GM21515 (cell line): ENCODE measurements around the gene RNF166.

Experiments used
- ATAC-seq: cut with Tn5 transposase; IDR thresholded peaks from one replicate; pipeline ENCODE4 v1.9.1; 2021; ENCODE audit not compliant: unreplicated experiment

The RNF166 gene, protein sequence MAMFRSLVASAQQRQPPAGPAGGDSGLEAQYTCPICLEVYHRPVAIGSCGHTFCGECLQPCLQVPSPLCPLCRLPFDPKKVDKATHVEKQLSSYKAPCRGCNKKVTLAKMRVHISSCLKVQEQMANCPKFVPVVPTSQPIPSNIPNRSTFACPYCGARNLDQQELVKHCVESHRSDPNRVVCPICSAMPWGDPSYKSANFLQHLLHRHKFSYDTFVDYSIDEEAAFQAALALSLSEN

DNA sequence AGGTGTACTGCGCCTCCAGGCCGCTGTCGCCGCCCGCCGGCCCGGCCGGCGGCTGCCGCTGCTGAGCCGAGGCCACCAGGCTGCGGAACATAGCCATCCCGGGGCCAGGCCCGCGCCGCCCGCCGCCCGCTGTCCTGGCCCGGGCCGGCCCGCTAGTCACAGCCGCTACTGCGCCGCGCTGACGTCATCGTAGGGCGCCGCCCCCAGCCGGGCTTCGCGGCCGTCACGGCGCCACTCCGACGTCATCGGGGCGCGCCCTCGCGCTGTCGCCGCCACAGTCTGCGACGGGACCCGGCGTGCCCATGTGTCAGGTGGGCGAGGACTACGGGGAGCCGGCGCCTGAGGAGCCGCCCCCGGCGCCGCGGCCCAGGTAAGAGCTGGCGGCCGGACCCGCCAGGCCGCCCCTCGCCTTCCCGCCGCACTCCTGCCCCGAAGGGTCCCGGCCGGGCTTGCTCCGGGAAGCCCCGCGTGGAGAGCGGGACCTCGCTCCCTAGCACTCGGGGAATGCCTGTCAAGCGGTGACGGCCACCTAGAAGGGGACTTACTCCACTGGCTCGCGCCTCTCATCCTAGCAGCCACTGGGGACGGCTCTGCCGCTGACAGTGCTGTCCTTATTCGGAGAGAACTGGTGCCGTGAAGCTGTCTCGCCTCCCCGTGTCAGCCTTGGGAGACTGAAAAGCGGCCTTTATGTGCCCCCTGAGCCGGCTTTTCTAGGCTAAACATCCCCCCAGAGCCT lies at the start of gene RNF166, which contains the start of gene CTU2:
Gene RNF166 (minus strand): TSS at position 180 of the 736 bp plus-strand sequence. CDS start 83 bp downstream, at position 97.
Gene CTU2 (plus strand): TSS at position 275 of the 736 bp plus-strand sequence. CDS start 28 bp downstream, at position 303.
- ATAC-seq, result peak; percentile 61

DNA sequence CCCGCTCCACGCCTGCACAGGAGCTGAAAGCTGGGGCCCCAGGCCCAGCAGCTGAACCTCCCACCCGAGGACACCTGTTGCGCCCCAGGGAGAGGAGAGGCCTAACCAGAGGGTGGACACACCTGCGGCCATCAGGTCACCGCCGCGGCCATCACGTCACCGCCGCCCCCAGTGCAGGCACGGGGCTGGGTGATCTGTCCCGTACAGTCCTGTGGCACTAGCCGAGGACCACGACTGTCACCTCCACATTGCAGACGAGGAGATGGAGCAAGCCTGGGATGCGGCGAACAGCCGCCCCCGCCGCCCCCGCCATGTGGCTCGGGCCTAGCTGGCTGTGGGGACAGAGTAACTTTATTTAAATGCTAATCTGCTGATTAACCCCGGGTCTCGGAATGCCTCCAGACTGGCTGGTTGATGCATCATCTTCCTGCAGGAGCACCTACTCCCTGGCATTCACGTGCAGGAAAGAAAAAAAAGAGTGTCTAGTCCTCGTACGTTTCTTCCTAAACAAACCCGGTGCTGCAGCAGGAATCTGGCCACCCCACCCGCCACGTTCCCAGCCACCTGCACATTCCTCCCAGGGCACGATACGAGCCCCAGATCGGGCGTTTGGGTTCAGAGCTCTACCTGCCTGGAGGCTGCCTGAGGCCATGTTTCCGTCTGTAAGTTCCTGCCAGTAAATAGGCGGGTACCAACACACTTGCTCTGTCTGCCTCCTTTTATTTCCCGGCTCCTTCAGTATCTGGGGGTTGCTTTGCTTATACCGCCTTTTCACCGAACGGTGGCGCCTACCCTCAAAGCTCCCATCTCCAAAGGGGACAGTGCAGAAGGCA lies 48.9 kb upstream of the RNF166 start:
- no peak for ATAC-seq

DNA sequence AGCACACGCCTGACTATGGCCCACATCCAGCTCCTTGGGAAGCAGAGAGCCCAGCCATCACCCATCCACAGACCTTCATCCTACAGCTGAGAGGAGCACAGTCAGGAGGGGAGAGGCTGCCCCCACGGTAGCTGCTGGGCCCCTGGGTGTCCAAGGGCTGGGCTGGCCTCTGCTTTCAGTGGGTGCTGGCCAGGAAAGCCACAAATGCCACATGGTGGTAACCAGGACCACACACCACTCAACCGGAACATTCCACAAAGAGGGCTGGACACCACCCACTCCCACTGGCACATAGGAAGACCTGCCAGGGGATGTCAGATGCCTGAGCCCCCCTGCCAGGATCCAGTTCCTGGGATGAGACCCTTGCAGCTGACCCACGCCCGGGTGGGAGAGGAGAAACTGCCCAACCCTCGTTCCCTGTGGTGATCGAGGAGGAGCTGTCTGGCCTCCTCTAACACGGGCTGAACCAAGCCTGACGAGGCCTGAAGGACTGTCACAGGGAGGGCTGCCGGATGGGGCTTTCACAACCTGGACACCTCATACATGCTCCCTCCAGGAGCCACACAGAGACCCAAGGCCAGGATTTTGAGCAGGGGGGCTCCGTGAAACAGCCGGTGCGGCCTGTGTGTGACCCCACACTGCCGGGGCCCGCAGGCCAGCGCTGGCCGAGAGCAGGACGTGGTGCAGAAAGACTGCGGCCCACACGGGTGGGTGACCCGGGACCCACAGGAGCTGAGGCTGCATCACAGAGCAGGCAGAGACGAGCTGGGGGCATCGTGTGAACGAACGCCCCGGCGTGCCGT lies 48.1 kb upstream of the RNF166 start:
- ATAC-seq, result no peak

DNA sequence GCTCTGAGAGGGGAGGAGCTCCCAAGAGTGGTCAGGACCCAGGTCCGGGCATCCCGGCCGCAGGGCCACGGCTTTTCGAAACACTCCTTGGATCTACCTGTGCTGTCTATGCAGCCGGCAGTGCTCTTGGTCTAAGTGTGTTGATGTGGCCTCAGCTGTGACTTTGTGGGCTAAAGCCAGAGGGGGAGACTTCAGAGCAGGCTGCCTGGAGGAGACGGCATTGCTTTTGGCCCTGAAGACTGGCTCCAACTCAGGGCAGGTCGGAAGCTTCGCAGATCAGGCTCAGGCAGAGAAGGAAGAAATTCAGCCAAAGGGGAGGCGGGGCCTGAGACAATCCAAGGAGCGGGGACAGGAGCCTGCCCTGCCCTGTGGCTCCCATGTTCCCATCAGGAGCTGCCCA lies 47.4 kb upstream of the RNF166 start:
- ATAC-seq, result no peak

DNA sequence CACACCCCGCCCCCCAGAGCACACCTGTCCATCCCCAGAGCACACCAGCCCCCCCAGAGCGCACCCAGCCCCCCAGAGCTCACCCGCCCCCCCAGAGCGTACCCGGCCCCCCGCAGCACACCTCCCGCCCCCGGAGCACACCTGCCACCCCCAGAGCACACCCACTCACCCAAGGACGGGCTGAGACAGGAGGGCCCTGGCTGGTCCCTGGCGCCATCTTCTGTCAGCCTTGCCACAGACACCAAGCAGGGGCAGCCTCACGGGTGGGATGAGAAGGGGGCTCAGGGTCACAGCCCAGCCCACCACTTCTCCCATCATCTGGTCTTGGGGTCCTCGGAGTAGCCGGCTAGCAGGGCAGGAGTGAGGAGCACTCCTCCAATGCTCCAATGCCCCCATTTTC lies 47.0 kb upstream of the RNF166 start:
- ATAC-seq, result no peak

DNA sequence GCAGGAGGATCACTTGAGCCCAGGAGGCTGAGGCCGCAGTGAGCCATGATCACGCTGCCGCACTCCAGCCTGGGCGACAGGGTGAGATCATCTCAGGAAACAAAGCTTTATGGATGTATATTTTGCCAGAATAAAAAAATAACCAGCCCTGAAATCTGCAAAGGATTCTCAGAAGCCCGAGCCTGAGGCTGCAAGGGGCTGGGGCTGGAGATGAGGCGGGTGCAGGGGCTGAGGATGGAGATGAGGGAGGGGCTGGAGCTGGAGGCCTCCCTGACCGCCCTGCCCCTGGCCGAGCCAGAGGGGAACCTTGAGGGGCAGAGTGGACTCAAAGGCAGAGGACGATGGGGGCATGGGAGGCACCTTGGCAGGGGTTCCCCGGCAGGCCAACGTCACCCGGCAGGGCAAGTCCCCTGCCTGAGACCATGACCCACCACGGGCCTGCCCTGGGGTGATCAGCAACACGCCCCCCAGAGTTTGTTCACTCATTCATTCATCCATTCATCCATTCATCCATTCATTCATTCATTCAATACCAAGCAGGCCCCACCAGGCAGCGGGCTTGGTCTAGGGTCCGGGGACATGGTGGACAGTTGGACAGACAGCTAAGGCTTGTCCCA lies 46.3 kb upstream of the RNF166 start:
- no peak for ATAC-seq

DNA sequence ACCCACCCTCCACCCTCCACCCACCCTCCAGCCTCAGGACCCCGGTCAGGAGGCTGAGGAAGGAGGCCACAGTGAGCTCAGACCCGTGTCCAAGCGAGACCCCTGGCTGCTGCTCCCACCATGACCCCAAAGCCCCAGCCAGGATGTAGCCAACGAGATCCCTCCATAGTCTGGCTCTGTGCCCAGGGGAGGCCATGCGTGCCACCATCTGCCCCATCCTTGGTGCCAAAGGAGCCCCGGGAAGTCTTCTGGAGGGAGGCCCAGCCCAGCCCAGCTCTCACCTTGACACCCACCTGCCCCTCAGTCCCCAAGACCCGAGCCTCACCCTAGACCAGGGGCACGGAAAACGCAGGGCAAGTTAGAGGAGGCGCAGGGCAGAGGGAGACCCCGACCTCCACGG lies 44.6 kb upstream of the RNF166 start:
- no peak for ATAC-seq

DNA sequence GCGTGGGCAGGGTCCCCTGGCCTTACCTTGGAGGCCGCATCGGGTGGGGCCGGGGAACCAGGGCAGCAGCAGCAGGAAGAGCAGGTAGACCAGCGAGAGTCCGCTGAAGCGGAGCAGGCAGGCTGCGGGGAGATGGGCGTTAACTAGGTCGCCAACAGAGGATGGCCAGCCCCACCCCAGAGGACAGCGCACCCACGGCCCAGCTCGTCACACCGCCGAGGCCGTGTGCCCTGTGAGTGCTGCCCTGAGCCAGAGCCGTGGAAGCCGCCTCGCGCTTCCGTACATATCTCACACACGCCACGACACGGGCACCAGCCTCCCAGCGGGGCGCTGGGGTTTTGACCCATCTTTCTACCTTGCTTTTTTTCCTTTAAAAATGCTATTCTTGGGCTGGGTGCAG lies 43.1 kb upstream of the RNF166 start:
- ATAC-seq, result no peak

DNA sequence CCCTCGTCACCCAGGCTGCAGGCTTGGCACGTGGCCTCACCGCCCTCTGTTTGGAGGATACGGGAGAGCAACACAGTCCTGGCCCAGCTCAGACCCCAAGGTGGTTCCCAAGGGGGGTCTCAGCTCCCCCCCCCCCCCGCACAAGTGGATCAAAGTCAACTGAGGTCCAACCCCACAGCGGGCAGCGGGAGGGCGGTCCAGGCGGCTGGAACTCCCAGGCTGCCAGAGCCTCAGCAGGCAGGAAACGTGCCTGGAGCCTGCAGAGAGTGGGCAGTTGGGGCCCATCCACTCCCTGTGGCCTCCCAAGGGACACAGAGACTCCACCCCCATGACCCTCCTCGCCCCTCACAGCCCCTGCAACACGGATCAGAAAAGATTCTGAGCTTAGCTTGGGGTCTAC lies 42.2 kb upstream of the RNF166 start:
- no peak for ATAC-seq

DNA sequence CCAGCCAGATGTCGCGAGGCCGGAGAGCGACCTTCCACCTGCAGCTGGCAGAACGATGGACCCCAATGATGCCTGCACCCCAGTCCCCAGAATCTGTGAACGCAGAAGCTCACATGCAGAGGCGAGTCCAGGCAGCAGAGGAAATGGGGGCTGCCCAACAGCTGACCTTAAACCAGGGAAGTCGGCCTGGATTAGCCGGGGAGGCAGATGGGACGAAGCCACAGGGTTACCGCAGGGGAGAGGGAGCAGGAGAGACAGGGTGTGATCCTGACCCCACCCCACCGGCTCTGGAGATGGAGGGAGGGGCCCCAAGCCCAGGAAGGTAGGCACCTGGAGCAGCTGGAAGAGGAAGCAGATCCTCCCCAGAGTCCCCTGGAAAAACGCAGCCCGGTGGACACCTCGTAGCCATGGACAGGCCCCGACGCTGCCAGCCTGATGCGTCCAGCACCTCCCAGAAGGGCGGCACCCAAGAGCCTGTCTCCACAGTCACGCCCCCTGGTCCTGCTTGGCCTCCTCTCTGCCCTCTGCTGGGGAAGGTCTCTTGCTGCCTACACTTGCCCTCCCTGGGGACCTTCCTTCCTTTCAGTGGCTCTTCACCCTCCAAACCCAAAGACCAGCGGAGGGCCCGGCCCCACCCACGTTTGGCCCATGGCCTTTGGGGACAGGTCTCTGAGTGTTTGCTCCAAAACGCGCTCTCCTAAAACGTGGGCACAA lies 41.5 kb upstream of the RNF166 start:
- ATAC-seq, result no peak

DNA sequence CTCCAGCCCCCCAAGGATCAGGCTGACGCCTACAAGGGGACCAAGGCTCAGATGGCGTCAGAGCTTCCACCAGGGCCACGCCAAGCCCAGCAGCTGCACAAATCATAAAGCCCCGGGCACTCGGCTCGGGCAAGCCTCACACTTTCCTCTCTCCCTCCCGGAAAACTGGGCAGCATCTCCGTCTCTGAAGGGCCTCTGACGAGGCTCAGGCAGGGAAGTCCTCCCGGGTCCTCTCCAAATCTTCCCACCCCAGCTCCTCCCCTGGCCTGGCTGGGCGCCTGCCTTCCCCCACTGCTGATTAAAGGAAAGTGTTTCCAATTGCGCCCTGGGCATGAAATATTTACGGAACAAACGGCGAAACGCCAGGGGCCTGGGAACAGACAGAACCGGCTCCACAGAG lies 40.3 kb upstream of the RNF166 start:
- ATAC-seq, result no peak

DNA sequence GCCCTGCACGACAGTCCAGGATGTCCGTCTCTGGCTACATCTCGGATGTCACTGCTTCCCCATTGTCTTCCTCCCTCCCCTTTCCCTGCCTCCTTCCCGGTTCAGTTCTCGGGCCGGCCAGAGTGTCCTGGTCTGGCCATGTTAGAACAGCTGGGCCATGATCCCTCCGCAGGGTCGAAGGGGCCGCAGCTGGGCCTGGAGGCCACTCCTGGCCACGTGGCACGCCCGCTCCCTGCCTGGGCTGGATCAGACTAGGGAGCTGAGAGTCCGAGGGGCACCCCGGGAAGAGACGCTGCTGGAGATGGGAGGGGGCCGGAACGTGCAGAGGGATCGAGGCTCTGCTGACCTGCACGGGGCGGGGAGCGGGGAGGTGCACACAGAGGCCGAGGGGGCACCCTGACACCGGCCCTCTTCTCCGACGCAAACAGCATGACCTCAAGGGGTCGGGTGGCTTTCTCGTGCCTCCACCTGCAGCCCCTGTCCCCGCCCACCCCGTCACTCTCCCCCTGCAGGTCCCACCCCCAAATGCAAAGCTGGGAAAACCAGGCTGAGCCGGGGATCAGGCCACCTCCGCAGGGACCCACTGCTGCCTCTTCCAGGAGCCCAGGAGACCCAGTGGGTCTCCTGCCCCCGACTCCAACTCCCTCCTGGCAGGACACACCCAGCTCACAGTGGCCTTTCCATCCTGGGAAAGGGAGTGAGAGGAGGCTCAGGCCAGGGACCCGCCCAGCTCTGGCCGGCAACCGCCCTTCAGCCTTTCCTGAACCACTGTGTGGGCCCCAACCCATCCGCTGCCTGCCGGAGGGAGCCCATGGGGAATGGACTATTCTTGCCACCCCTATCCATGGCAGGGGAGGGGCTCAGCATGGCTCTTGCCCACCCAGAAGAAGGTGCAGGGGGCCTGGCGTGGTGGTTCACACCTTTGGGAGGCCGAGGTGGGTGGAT lies 38.6 kb upstream of the RNF166 start:
- ATAC-seq, result no peak

DNA sequence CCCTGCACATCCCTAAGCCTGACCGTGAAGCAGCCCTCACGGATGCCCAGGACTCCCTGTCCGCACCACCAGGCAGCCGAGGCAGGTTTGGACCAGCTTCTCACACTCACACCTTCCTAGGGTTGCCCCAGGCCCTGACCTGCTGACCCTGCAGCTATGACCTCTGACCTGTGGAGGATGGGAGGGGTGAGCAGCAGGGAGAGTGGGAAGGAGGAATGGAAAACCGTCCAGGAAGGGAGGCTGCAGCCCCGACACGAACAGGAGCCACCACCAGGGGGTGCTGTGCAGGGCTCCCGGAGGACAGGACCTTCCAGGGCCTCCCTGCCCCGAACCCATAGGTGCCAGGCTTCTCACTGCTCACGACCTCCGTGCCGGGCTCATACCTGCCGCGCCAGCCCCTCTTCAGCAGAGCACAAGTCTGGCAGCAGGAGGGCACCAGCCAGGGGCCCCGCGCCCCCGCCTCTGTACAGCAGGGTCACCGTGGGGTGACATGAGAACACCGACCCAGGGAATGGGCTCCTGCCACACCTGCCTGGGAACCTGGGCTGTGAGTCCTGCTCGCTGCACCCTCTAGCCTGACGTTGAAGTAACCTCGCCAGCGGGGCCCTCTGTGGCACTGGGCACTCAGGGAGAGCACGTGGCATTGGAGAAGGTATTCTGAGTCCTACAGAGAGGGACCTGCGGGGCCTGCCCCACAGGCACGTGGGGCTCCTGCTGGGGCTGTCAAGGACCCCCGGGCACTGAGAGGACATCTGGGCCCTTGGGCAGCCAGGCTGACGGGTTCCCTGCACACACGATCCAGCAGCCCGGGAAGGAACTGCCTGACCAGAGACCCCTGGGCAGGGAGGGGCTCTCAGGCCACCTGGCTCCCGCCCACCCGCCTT lies 37.7 kb upstream of the RNF166 start:
- no peak for ATAC-seq

DNA sequence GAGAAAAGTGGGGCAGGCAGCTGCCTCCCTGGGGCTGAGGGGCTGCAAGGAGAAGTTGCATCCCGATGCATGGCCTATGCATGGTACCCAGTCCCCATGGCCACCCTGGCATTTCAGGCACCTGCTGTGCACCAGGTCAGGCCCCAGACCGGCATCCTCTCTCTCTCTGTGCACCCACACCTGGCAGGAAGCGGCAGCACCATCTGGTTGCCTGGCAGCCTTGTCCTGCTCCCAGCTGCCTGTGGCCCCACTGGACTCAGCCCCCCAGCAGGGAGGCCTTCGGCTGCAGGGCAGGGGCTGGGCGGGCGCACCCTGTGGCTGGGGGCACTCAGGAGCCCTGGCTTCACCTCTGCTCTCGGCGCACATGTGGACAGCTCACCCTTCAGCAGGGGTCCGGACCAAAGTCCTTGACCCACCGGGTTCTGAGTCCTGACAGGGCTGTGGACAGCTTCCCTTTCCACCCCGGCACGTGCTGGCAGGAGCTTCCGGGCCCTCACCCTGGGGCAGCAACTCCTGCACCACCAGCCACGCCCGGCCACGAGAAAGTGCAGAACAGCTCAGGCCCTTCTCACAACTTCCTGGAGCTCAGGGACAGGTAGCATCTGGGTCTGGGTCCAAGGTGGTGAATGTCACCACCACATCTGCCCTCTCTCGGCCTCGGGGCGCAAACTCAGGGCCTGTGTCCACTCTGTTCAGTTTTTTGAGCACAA lies 36.8 kb upstream of the RNF166 start:
- no peak for ATAC-seq

DNA sequence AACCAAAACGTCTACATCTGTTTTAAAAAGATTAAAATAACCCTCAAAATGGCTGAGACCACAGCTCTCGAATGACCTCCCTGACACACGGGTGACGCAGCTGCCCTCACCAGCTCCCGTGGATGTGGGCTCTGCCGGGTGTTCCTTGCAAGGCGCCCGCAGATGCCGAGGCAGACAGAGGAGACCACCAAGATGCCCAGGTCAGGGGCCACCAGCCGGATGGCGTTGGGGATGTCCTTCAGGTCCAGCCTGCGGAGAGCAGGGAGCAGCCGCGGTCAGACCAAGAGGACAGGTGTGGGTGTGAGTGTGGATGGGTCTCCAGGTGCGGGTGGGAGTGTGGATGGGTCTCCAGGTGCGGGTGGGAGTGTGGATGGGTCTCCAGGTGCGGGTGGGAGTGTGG lies 35.2 kb upstream of the RNF166 start:
- no peak for ATAC-seq

DNA sequence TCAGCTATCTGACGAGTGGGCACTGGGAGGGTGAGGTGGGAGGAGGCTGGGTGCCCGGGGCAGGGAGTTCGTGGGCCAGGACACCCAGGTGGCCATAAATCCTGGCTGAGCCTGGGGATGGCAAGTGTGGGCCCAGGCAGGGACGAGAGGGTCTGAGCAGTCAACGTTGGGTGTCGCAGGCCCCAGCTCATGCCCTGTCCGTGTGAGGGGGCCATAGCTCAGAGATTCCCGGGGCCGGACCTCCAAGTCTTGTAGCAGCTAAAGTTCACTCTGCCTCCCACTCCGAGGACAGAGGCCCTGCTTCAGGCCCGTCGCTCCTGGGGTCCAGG lies 34.5 kb upstream of the RNF166 start:
- ATAC-seq, result no peak

DNA sequence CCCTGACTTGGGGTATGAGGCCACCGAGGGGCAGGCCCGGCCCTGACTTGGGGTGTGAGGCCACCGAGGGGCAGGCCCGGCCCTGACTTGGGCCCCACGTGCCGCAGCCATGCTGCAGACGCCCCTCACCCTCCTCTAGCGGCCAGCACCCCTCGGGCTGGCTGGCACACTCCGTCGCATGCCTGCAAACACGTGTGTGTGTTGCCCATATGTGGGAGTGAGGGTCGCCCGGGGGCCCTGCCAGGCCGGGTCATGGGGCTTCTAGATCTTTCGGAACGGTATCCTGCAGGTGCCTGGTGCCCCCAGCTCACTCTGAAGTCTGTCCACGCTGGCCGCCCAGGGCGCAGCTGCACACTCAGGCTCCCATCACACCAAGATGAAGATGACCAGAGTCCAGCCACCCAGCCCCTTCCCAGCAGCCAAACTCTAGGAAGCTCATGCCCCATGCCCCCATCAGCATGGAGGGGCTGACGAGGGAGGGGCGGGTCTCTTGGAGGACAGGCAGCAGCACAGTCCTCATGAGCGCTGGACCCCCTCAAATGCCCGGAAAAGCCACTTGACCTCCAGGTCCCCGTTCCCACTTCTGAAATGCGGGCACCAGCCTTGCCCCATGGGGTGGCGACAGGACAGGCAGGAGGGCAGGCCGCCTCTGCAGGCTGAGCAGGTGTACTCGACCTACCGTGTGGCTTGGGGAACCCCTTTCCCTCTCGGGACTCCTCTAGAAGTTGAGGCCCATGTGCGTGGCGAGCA lies 33.9 kb upstream of the RNF166 start:
- no peak for ATAC-seq
